H7 (cell line): ENCODE data around the gene ITGA3. TPM values are rescaled to one million over a fixed set of nuclear protein-coding genes. Genes with fewer than 3 reads are reported as not detected.

Source experiments
- DNase-seq: peaks from one replicate; pipeline ENCODE4 v3.0.0; 2012
- H3K27me3 ChIP-seq: 2 replicates; pipeline ENCODE4 v1.6.0; 2011; ENCODE audit warnings: mild to moderate bottlenecking, low read length; ENCODE audit not compliant: control insufficient read depth, insufficient read depth
- H3K36me3 ChIP-seq: replicated peaks from 2 replicates; pipeline ENCODE4 v1.5.1; 2011; ENCODE audit warnings: low read length; ENCODE audit not compliant: control insufficient read depth, insufficient read depth
- H3K4me3 ChIP-seq: 2 replicates; pipeline ENCODE4 v1.5.1; 2011; ENCODE audit warnings: low read depth, mild to moderate bottlenecking, control low read depth, low read length, moderate library complexity; ENCODE audit not compliant: insufficient read depth
- total RNA-seq: library from RNA; depleted of rRNA; stranded (reverse); fragments of >200 nt; shearing (Covaris generic); gene quantifications from 2 replicates; pipeline ENCODE4 v1.2.3, GENCODE V29; 2014

ITGA3 gene
- total RNA-seq, 1 experiment from 2014 or later, result 20.0 TPM

DNA sequence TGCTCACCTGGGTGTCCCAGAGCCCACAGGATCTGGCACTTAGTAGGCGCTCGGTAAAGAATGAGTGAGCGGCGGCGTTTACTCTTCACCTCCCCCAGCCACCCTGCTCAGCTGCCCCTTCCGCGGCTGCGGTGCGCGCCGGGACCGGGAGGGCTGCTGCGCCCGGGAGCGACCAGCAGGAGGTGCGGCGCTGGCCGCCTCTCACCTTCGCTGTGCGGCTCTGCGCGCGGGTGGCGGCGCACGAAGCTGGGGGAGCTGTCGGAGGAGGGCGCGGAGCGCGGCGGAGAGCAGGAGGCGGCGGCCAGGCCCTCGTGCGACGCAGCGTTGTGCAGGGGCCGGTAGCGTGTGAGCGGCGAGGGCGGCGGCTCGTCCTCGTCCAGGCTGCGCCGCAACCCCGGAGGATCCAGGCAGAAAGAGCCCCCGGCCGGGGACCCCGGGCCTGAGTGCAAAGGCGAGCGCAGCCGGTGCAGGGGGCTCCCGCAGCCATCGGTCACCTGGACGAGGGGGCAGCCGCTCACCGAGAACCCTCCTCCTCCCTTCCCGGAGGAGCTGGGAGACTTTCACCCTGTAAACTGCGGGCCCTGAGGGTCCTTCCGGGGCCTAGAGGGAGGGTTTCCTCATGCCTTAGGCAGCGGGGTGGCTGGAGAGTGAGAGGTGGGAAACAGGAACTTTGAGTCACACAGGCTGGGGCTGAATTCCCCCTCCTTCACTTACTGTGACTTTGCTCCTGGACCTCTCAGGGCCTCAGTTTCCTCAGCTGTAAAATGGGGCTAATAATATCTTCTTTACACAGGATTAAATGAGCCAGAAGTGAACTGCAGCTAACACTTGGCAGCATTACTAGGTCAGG, 61.5 kb downstream of the ITGA3 start:
- no peaks in the 10 kb centered on the region for H3K36me3 ChIP-seq
- H3K4me3 ChIP-seq, result peak overlapping the region; percentile 45
- DNase-seq, result peak; percentile 93
- H3K27me3 ChIP-seq, result peaks cover 20% of the 10 kb centered on the region

DNA sequence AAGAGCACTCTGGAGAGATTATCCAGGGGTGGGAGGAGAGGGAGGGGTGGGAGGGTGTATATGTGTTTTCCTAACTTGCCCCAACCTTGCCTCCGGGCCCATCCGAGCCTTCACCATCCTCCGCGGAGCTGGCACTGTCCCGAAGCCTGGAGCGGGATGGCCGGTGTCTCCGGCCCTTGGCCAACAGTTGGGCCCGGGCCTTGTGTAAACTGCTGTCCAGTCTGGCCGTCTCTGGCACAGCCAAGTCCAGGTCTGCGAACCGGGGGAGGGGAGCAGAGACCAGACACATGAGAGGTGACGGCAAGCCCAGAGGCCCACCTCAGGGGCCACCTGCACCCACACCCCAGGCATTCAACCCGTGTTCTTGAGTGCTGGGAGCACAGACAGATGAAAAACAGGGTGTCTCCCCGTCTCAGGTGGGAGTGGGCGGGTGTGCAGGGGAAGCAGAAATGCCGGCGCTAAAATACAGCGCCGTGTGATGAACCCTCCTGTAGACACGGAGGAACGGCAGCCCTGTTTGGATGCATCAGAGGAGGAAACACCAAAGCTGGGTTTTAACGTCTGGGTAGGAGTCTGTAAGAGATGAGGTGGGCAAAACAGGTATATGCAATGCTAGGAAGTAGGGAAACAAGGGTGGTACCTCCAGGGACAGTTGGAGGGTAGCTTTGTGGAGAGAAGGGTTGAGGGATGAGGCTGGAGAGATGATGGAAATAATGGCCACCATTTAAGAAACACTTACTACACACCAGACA, 62.3 kb downstream of the ITGA3 start:
- no peak for DNase-seq
- no peaks in the 10 kb centered on the region for H3K36me3 ChIP-seq
- peaks cover 20% of the 10 kb centered on the region for H3K27me3 ChIP-seq
- no peak overlapping the region for H3K4me3 ChIP-seq

DNA sequence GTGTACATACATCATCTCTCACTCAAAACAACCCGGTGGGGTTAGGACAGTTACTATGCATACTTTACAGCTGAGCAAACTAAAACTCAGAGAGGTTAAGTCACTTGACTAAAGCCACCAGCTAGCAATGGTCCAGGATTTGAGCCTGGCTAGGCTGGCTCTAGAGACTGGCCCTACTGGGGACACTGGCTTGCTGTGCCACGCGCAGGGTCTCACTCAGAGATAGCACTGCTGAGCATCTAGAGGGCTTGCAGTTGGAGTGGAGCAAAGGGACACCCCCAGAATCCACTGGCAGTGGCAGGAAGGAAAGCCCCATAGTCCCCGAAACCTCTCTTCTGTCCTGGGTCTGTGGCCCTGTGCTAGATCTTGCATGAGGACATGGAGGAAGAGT, 62.9 kb downstream of the ITGA3 start:
- H3K36me3 ChIP-seq, result no peaks in the 10 kb centered on the region
- peaks cover 20% of the 10 kb centered on the region for H3K27me3 ChIP-seq
- no peak overlapping the region for H3K4me3 ChIP-seq
- no peak for DNase-seq

DNA sequence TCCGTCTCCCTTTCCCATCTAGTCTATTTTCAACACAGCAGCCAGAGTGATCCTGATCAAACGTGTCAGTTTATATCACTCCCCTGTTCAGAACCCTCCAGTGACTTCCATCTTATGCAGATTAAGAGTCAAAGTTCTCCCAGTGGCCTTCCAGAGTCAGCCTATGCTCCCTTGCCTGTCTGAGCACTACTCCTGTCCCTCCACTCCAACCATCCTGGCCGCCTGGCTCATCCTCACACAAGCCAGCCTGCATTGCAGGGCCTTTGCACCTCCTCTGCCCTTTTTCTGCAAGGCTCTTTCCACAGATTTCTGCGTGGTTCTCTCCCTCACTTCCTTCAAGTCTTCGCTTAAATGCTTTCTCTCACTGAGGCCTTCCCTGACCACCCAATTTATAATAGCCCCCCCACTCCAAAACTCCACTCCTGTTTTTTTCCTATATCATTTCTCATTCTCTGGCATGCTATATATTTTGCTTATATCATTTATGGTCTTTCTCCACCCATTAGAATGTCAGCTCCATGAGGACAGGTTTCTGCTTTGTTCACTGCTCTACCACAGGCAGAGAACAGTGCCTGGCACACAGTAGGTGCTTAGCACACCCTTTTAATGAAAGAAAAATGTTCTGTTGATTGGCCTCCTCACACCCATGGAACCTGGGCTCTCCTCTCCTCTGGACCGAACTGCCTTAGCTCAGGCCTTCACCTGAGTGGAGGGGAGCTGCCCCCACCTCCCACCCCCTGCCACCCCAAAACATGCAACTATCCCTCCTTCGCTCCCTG, 64.8 kb downstream of the ITGA3 start:
- Histone ChIP-seq H3K4me3 (no peak overlapping the region), H3K27me3 (peaks cover 20% of the 10 kb centered on the region), H3K36me3 (no peaks in the 10 kb centered on the region)
- no peak for DNase-seq

DNA sequence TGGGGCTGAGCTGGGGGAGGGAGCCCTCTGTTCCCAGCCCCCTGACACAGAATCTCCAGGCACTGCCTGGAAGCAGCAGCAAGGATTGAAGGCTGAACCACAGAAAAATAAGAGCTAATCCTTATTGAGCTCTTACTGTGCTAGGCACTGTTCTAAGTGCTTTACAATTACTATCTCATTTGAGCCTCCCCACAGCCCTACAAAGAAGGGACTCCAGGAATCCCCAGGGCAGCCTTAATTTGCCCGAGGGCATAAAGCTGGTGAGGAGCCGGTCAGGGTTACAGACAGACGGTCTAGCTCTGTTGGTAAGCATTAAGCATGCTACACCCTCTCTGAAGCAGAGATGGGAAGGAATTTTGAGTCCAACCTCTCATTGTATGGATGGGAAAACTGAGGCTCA, 67.0 kb downstream of the ITGA3 start:
- DNase-seq, result no peak
- Histone ChIP-seq H3K4me3 (no peak overlapping the region), H3K36me3 (no peaks in the 10 kb centered on the region), H3K27me3 (peaks cover 10% of the 10 kb centered on the region)

DNA sequence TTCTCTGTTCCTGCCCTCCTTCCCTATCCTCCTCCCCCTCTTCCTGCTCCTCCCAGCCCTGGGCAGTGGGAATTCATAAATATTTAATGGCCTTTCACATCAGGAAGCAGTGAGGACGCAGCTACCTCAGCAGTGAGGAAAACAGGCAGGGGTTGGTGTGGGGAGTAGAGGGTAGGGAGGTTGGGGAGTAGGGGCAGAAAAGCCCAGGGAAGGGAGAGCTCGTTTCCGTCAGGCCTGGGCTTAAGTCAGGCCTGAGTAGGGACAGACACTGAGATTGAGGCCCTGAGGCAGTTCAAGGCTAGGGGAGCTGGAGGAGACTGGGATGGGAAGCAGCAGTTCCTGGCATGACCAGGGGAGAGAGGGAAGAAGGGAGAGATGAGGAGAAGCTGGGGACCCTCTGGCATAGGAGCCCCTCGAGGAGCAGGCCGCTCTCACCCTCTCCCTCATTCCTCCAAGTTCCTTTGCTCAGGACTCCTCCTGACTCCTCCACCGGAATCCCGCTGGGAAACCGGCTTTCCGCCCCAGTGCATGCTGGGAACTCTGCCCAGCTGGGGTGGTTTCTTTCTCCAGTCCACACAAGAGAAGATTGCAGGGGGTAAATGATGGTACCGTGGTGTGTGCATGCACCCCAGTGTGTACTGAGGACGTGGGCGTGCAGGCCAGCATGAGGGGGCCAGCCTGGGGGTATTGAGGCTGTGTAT, 67.9 kb downstream of the ITGA3 start:
- Histone ChIP-seq H3K36me3 (no peaks in the 10 kb centered on the region), H3K4me3 (no peak overlapping the region), H3K27me3 (peaks cover 7% of the 10 kb centered on the region)
- DNase-seq, result peak; percentile 75

DNA sequence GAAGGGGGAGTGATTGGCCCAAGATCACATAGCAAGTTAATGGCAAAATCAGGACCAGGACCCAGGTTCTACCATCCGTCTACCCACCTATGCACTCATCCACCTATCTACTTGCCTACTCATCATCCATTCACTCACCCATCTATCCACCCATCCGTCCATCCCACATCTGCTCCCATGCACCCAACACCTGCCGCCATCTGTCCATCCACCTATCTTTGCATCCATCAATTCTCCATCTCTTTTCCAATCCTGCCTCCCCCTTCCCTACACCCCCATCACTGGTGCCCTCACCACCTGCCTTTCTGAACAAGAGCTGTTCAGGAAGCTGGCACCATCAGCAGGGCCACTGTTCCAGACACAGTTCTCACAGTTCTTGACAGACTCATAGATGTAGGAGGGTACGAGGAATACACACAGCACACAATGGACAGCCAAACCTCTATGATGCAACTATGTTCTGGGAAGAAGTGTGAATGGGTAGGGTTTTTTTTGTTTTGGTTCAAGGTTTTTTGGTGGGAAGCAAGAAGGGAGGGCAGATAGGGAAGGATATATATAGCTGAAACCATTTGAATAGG, 69.6 kb downstream of the ITGA3 start:
- Histone ChIP-seq H3K36me3 (no peaks in the 10 kb centered on the region), H3K4me3 (no peak overlapping the region), H3K27me3 (peaks cover 2% of the 10 kb centered on the region; the same call in 1 of the 2 replicates)
- DNase-seq, result no peak

DNA sequence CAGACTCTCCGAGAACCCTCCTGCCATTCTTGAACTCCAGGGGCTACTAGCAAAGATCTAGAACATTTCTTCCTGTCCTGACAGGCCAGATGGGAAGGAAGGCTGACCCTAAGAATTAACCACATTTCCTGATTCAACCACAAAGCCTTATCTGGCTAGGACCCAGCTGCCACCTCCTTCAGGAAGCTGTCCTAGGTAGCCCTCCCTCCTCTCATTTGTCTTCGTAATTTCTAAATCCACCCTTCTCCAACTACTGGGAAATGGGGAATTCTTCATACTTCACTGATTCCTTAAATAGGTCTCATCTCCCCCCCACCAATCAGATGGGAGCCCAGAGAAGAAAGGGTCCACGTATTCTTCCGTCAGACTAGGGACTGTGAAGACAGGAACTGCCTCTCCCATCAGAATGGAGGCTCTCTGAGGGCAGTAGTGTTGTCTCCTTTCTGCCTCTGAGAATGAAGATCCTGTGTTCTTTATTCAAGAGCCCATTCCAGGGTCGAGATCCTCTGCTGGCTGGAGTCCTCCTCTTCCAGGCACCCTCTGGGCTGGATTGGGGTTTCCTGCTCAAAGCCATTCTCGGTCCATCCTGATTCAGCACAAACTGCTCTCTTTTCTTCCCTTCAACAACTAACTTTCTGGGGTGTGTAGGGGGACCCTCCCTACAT, 71.9 kb downstream of the ITGA3 start:
- DNase-seq, result peak; percentile 52
- Histone ChIP-seq H3K36me3 (no peaks in the 10 kb centered on the region), H3K27me3 (peaks cover 2% of the 10 kb centered on the region; the same call in 1 of the 2 replicates), H3K4me3 (no peak overlapping the region; the same call in 1 of the 2 replicates)

DNA sequence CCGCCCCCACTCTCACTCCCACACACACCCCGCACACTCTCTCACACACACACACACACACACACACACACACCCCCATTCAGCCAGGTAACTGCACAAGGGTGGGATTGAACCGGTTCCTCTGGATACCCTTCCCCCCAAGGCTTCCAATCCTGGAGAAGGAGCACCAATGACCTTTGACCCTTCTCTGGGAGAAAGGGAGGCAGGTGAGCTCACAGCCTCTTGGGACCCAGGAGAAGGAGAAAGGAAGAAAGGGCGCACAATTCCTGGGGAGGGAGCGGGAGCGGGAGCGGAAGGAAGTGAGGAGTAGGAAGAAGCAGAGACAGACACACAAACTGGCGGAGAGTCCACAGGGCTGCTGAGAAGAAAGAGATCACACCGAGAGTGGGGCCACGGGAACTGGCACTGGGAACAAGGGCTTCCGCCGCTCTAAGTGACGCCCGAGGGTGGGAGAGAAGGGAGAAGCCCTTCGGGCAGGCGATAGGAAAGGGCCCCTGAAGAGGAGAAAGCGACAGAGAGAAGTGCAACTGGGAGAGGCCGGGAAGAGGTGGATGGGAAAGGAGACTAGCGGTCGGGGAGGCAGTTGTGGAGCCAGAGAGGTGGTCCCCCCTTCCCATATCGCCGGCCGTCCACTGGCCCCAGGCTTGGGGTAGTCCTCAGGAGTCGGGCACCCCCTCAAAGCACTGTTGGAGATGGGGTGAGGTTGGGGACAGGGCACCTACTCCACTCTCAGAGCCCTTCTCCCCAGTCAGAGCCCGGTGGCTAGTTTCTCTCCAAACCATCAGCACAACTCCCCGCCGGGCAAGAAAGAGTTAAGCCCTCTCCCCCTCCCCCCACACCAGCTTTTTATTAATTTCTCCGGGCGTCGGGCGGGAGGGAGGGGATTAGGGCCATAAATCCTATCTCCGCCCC, 72.8 kb downstream of the ITGA3 start:
- DNase-seq, result peak; percentile 83
- peak overlapping the region; percentile 71 for H3K4me3 ChIP-seq

DNA sequence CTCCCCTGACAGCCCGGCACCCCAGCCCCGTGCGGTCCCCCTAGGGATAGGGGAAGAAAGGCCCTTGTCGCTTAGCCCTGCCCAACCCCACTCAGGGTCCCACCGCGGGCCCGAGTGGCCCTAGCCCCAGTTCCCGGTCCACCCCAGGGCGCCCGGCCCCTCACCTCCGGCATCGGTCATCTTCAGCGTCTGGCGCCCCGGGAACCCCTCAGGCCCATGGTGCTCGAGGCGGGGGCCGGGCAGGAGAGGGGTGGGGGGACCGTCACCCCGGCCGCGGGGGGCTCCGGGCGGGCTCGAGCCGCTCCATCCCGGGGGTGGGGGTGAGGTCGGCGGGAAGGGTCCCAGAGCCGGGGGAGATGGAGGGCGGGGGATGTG, 73.4 kb downstream of the ITGA3 start:
- Histone ChIP-seq H3K36me3 (no peaks in the 10 kb centered on the region), H3K27me3 (peaks cover 2% of the 10 kb centered on the region; the same call in 1 of the 2 replicates), H3K4me3 (peak overlapping the region; percentile 71)
- DNase-seq, result peak; percentile 93

More for the DNA sequence above, 72.8 kb downstream of the ITGA3 start:
- Histone ChIP-seq H3K27me3 (peaks cover 2% of the 10 kb centered on the region; the same call in 1 of the 2 replicates), H3K36me3 (no peaks in the 10 kb centered on the region)

DNA sequence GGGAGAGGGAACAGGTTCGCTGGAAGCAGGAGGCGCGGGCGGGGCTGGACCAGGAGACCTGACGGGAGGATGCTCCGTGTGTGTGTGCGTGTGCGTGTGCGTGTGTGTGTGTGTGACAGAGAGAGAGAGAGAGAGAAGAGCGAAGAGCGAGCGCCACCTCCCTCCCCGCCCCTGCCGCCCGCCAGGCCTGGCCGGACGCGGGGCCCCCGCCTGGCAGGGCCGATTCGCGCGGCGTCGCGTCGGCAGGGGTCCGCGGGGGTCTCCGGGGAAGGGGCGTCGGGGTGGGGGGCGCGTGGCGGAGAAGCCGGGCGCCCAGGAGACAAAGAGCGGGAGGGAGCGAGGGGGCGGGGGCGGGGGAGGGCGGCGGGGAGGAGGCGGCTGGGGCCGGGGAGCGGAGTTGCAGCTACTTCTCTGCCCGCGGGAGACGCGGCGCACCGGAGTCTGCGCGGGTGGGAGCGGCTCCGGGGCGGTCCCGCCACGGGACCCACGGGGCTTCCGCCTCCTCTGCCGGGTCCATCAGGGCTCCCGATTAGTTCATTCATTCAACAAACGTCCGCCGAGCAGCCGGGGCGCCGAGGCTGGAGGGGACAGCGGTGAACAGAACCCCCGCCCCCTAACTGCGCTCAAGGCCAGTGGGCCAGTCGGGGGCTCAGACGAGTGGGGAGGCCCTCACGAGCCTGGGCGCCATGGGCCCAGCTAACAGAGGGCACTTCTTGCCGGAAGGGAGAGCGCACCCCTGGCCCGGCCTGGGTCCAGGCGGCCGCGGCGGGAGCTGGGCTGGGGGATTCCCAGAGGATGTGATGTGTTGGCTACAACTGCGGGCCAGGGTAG, 74.0 kb downstream of the ITGA3 start, which contains the start of gene SAMD14:
TSS of gene SAMD14 (minus strand) at position 433 of the 831 bp plus-strand sequence. CDS start 5,201 bp downstream, outside the sequence.
- peak; percentile 92 for DNase-seq
- Histone ChIP-seq H3K27me3 (peaks cover 2% of the 10 kb centered on the region; the same call in 1 of the 2 replicates), H3K36me3 (no peaks in the 10 kb centered on the region), H3K4me3 (peak within 1 kb of the TSS; percentile 71)
